ENCODE results near the gene TBC1D22A.

TBC1D22A gene

DNA sequence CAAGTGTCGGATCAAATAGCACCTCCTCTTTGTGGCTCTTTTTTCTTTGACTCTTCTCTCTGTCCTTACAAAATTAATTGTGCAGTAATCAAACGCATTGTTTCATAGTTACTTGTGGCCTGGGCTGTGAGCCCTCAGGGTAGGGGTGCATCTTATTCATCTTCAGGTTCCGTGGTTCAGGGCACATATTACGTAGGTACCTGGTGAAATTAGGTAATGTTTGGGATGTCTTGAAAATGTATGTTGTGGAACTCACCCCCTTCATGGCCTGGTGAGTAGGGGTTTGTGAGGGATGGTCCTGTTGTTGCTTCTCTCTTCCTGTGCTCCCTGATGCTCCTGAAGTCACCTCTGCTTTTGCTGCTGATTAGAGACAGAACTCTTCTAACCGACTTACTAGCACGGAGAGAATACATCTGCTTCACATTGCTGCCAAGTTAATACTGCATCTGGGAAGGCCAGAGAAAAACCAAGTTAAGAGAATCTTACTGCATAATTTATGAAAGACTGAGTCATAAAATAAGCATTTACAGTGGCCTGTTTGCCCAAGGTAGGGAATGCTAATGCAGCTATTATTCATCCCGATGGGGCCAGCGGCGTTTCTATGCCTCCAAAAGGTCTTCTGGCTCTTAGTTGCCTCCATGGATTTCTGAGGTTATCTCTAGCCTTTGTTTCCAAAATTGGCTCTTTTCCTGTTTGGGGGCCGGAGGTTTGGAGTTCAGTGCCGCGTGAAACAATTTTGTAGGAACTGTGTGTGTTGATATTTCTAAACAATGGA lies 66.9 kb downstream of the TBC1D22A start:
- H3K4me3 ChIP-seq (replicated peaks; ENCODE audit: low read depth, low read length), result no peak overlapping the region
- peak; percentile 91 for DNase-seq (ENCODE audit: low read depth)
- TF ChIP-seq, protein P1, sequence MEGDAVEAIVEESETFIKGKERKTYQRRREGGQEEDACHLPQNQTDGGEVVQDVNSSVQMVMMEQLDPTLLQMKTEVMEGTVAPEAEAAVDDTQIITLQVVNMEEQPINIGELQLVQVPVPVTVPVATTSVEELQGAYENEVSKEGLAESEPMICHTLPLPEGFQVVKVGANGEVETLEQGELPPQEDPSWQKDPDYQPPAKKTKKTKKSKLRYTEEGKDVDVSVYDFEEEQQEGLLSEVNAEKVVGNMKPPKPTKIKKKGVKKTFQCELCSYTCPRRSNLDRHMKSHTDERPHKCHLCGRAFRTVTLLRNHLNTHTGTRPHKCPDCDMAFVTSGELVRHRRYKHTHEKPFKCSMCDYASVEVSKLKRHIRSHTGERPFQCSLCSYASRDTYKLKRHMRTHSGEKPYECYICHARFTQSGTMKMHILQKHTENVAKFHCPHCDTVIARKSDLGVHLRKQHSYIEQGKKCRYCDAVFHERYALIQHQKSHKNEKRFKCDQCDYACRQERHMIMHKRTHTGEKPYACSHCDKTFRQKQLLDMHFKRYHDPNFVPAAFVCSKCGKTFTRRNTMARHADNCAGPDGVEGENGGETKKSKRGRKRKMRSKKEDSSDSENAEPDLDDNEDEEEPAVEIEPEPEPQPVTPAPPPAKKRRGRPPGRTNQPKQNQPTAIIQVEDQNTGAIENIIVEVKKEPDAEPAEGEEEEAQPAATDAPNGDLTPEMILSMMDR (IDR thresholded peaks at IDR 0.05; ENCODE audit: low read length, missing control alignments), result no peak

DNA sequence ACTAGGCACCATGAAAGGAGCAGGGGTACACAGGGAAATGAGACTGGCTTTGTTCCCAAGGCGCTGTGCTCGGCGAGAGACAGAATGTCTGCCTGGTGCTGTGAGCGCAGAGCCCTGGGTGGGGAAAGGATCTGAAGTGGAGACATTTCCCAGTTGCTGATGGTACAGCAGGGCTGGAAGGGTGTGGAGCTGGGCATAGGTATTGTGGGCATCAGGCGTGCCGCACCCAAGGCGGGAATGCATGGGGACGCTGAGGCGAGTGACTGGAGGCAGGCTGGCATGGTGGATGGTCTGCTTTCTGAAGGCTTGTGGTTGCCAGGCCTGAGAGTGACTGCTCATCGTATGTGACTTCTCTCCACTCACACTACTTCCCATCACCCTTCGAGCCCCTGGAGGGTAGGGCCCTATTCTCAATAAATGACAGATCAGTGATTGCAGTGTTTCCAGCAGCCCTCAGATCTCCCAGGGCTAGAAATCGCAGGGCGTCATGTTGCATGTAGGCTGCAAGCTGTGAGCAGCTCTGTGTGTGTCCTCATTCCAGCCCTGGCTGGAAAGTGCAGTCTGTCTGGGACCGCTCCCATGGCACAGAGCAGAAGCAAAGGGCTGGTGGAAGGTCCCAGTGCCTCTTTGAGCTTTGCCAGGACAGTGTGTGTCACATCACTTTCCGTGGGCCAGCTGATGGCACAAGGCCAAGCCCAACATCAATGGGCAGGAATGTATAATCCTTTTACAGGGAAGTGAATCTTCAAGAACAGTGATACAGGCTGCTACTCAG lies 67.7 kb downstream of the TBC1D22A start:
- TF ChIP-seq, protein P1 (IDR thresholded peaks at IDR 0.05; ENCODE audit: low read length, missing control alignments), result no peak
- peak; percentile 55 for DNase-seq (ENCODE audit: low read depth)
- H3K4me3 ChIP-seq (replicated peaks; ENCODE audit: low read depth, low read length), result no peak overlapping the region

DNA sequence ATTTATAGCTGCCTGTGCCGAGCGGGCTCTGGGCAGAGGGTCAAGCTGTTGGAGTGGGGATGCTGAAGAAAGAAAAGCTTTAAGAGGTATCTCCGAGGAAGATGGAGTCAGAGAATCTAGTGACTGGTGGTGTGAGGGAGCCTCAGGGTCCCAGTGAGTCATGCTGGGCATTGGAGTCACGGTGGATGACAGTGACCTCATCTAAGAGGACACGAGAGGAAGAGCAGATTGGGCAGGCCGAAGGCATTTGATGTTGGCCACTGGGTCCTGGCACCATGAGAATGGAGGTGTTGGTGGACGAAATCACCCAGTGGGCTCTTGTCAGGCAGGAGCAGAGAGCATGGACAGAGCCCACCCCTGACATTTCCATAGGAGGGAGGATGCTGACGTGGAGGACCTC lies 68.4 kb downstream of the TBC1D22A start:
- H3K4me3 ChIP-seq (replicated peaks; ENCODE audit: low read depth, low read length), result no peak overlapping the region
- no peak for DNase-seq (ENCODE audit: low read depth)
- TF ChIP-seq, protein P1 (IDR thresholded peaks at IDR 0.05; ENCODE audit: low read length, missing control alignments), result no peak

DNA sequence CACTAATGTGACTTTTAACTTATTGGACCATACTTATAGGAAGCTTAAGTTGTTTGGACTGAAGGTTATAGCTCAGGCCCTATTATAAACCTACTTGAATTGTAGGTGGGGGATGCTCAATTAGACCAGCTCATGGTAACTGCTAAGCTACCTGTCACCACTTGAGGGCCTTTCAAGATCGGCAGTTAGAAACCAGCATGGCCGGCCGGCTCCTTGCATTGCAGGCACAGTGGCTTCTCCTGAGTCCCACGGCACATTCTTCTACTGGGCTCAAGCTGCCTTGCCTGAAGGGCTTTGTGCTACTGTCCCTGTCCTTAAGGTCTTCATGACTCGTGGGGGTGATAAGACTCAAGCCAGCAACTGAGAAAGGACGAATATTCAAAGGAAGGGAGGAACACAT lies 70.8 kb downstream of the TBC1D22A start:
- TF ChIP-seq, protein P1 (IDR thresholded peaks at IDR 0.05; ENCODE audit: low read length, missing control alignments), result peak; percentile 48
- peak; percentile 51 for DNase-seq (ENCODE audit: low read depth)
- H3K4me3 ChIP-seq (replicated peaks; ENCODE audit: low read depth, low read length), result no peak overlapping the region

DNA sequence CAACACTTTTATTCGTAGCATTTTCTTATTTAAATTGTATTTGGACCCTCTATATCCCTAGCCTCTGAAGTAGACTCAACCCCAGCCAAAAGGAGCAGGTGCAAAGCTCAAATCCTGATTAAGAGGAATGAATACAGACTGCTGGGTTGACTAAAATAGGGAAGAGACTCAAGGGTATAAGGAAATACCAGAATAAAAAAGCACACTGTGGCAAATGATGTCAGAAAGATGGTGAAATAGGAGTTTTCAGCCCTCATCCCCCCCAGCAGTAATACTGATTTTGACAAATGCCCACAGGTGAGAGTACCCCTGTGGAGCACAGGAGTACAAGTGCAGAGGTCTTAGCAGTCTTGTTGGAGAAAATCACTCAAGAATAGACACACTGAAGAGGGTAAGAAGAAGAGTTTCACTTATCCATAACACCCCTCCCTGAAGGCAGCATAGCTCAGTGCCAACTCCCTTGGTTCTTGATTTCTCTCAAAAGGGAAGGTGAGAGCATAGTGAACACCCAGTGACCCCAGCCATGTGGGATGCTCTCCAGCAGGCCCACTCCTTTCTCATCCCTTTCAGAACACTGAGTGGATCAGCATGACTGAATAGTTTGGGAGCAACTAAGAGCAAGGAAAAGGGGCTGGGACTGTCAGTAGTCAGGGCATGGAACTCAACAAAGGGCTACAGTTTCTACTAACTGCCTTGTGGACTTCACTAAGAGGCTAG lies 71.7 kb downstream of the TBC1D22A start:
- H3K4me3 ChIP-seq (replicated peaks; ENCODE audit: low read depth, low read length), result no peak overlapping the region
- no peak for DNase-seq (ENCODE audit: low read depth)
- TF ChIP-seq, protein P1 (IDR thresholded peaks at IDR 0.05; ENCODE audit: low read length, missing control alignments), result no peak

DNA sequence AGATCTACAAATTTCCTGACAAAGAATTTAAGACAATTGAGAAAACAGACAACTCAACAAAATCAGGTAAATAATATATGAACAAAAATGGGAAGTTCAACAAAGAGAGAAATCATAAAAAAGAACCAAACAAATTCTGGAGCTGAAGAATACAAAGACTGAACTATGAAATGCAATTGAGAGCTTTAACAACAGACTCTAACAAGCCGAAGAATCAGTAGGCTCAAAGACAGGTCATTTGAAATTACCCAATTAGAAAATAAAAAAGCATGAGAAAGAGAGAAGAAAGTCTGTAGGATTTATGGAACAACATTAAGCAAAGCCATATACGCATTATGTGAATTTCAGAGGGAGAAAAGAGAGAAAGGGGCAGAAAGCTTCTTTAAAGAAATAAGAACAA lies 72.8 kb downstream of the TBC1D22A start:
- H3K4me3 ChIP-seq (replicated peaks; ENCODE audit: low read depth, low read length), result no peak overlapping the region
- DNase-seq (ENCODE audit: low read depth), result no peak
- TF ChIP-seq, protein P1 (IDR thresholded peaks at IDR 0.05; ENCODE audit: low read length, missing control alignments), result no peak
